ENCODE measurements around the gene MAP2K2.

DNA sequence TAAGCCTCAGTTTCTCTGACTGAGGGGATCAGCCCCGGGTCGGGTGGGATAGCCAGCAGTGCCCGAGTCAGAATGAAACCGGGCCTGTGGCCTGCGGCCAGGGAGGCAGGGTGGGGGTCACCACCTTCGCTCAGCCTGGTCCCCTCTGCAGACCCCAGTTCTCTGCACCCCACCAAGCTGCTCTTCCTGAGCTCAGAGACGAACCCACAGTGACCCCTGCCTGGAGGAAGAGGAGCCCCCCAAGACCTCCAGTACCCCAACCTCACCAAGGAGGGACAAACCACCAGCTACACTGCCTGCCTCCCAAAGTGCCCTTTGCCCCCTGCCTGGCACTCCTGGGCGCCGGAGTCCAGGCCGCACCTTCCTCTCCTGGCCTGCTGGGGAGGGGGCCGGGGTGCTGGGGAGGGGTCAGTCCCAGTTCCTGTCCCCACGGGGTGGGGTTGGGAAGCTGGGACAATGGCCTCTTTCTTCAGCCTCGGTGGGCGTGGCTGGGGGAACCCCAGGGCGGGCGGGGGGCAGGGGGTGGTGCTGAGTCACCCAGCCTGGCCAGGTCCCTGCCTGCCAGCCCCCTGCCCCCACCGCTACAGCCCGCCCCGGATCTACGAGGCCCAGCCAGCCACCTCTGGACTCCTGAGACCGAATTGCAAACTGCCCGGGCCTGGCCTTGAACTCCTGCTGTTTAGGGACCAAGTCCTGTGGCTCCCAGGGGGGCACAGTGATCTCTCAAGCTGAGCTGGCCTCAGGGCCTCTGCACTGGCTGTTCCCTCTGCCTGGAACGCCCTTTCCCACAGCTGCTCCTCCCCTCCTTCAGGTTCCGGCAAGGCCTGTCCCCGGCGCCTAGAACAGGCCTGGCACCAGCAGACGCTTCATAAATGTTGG, 71.6 kb downstream of the MAP2K2 start:
- TF ChIP-seq, protein P1, sequence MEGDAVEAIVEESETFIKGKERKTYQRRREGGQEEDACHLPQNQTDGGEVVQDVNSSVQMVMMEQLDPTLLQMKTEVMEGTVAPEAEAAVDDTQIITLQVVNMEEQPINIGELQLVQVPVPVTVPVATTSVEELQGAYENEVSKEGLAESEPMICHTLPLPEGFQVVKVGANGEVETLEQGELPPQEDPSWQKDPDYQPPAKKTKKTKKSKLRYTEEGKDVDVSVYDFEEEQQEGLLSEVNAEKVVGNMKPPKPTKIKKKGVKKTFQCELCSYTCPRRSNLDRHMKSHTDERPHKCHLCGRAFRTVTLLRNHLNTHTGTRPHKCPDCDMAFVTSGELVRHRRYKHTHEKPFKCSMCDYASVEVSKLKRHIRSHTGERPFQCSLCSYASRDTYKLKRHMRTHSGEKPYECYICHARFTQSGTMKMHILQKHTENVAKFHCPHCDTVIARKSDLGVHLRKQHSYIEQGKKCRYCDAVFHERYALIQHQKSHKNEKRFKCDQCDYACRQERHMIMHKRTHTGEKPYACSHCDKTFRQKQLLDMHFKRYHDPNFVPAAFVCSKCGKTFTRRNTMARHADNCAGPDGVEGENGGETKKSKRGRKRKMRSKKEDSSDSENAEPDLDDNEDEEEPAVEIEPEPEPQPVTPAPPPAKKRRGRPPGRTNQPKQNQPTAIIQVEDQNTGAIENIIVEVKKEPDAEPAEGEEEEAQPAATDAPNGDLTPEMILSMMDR (IDR thresholded peaks at IDR 0.05) = no peak
- no peak for TF ChIP-seq POLR2A (IDR thresholded peaks at IDR 0.05)

Data from body of pancreas (tissue), 4 donors.